Lung (tissue), 12 donors: ENCODE results near the gene GLUL. TPM values are rescaled to one million over a fixed set of nuclear protein-coding genes. Genes with fewer than 3 reads are reported as not detected.

ENCODE experiments used
- ATAC-seq: fragments of 200-7000 bp; cut with Tn5 transposase; one replicate; pipeline ENCODE4 v1.9.1; 2020; ENCODE audit warnings: moderate number of reproducible peaks; ENCODE audit not compliant: insufficient read depth, low FRiP score
- DNase-seq, 3 donors: peaks; one replicate each; pipeline ENCODE4 v3.0.0-alpha.2; 2013 to 2017
- H3K27ac ChIP-seq, 2 donors: one replicate each; pipeline ENCODE4 v1.5.1; 2013; ENCODE audit warnings: mild to moderate bottlenecking in 2 of 2, moderate library complexity in 2 of 2, control low read depth in 1 of 2, inconsistent platforms in 1 of 2, low read depth in 1 of 2, low read length in 1 of 2
- H3K27me3 ChIP-seq, 3 donors: one replicate each; pipeline ENCODE4 v1.5.1; 2013; ENCODE audit warnings: low read length in 2 of 3; ENCODE audit not compliant: control insufficient read depth in 3 of 3, insufficient read depth in 3 of 3
- H3K36me3 ChIP-seq, 4 donors: one replicate each; pipeline ENCODE4 v1.5.1; 2013; ENCODE audit warnings: low read length in 4 of 4, mild to moderate bottlenecking in 1 of 4, moderate library complexity in 1 of 4; ENCODE audit not compliant: control insufficient read depth in 4 of 4, insufficient read depth in 4 of 4
- H3K4me1 ChIP-seq, 5 donors: one replicate each; pipeline ENCODE4 v1.5.1; 2013; ENCODE audit warnings: low read length in 5 of 5, mild to moderate bottlenecking in 2 of 5, moderate library complexity in 1 of 5; ENCODE audit not compliant: control insufficient read depth in 5 of 5, insufficient read depth in 5 of 5
- H3K4me3 ChIP-seq: one replicate; pipeline ENCODE4 v1.5.1; 2013; ENCODE audit warnings: mild to moderate bottlenecking, control low read depth, moderate library complexity
- H3K9ac ChIP-seq, 2 donors: one replicate each; pipeline ENCODE4 v1.5.1; 2013; ENCODE audit warnings: low read length in 2 of 2, control low read depth in 1 of 2; ENCODE audit not compliant: insufficient read depth in 1 of 2
- H3K9me3 ChIP-seq, 4 donors: one replicate each; pipeline ENCODE4 v1.5.1; 2013; ENCODE audit warnings: low read length in 3 of 4, mild to moderate bottlenecking in 1 of 4, moderate library complexity in 1 of 4; ENCODE audit not compliant: control insufficient read depth in 4 of 4, insufficient read depth in 3 of 4
- CTCF ChIP-seq: IDR thresholded peaks from 2 replicates; pipeline ENCODE4 v1.5.1; 2012; ENCODE audit warnings: mild to moderate bottlenecking; ENCODE audit errors: control extremely low read depth, extremely low read depth
- WGBS, 2 donors: extraction: QIAGEN DNeasy Blood & Tissue Kit; methylation state at CpG; one replicate each; pipeline ENCODE4 v1.1.7; 2013; 5-methylcytosine and 5-hydroxymethylcytosine counted together
- polyA plus RNA-seq, 2 donors: library from polyadenylated mRNA; stranded (reverse); fragments of 200-250 nt; gene quantifications; one replicate each; pipeline ENCODE4 v1.2.1, GENCODE V29; 2013
- total RNA-seq, 2 donors: library from RNA; depleted of rRNA in 1 of 2; stranded (reverse); fragments of >200 nt in 1 of 2; gene quantifications; one replicate each; pipeline ENCODE4 v1.2.1, GENCODE V29; 2014 to 2021
- donor health status: control.
- donor health status: control.
- donor health status: Bipolar disorder and iron deficiency.
- donor health status: healthy.
- donor health status: DM: yes; HTN: yes; CAD: no.

Gene GLUL
- total and polyA plus RNA-seq, 4 donors: 209 to 2,889 (median 1,186) TPM

DNA sequence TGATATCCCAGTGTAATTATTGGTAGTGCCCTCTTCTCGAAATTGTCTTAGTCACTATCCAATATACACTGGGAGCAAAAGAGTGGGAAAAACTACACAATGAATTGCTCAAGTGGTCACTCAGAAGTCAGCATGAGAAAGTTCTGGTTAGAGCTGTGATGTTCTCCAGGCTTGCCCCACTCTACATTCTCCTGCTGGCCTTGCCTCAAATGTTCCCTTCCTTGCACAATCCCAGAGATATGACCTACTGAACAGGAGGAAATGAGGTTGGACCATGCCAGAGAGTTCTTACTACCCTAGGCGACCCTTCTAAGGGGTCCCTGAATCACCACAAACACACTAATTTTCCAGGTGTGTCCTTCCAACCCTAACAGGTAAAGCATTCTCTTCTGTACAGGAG, 40.8 kb downstream of the GLUL start:
- DNase-seq: no peak
- no peak for TF ChIP-seq CTCF
- H3K36me3 ChIP-seq: no peaks in the 10 kb centered on the region
- no peaks in the 10 kb centered on the region for H3K27me3 ChIP-seq
- H3K4me1 ChIP-seq: peaks cover 0 to 9% (median 0%) of the 10 kb centered on the region in 5 donors
- no peak overlapping the region for H3K27ac ChIP-seq
- no peaks in the 10 kb centered on the region for H3K9me3 ChIP-seq
- WGBS, 2 donors: 86 to 95% methylated on average over 2 of the region's 2 CpGs
- H3K9ac ChIP-seq: no peak overlapping the region
- H3K4me3 ChIP-seq: no peak overlapping the region
- ATAC-seq: no peak

GRCh38 chr1:182348961-182349747, 42.4 kb downstream of the GLUL start:
- Histone ChIP-seq H3K9ac (no peak overlapping the region), H3K27me3 (no peaks in the 10 kb centered on the region), H3K9me3 (no peaks in the 10 kb centered on the region), H3K27ac (peak overlapping the region in 1 of 2 donors; percentile 91), H3K36me3 (no peaks in the 10 kb centered on the region), H3K4me3 (no peak overlapping the region), H3K4me1 (peaks cover 0 to 9% (median 0%) of the 10 kb centered on the region in 5 donors)
- 87 to 96% methylated on average over 6 of the region's 6 CpGs for WGBS, 2 donors
- no peak for TF ChIP-seq CTCF
- no peak for ATAC-seq
- DNase-seq: no peak

DNA sequence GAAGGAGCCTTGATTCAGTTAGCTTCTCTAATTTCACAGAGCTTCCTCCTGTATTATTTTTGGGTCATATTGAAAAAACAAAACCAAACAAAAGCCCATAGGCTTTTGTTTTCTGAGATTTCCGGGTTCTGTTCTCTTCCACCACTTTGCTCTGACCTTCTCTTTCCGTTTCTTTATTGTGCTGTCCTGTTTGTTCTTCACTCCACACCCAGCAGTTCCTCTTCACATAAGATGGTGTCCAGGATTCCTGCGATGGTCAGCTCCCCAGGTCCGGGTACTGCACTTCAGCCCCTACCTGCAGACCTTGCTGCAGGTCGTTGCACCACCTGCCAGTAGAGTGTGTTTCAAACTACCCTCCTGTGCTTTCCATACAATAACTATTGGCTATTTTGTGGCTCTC, 44.6 kb downstream of the GLUL start:
- ATAC-seq (no peak), DNase-seq (no peak)
- no peak overlapping the region for H3K27ac ChIP-seq
- H3K9me3 ChIP-seq: no peaks in the 10 kb centered on the region
- H3K9ac ChIP-seq: no peak overlapping the region
- no peaks in the 10 kb centered on the region for H3K27me3 ChIP-seq
- no peak for TF ChIP-seq CTCF
- no peak overlapping the region for H3K4me3 ChIP-seq
- no peaks in the 10 kb centered on the region for H3K36me3 ChIP-seq
- 70 to 75% methylated on average over 5 of the region's 5 CpGs for WGBS, 2 donors
- peaks cover 0 to 9% (median 0%) of the 10 kb centered on the region in 5 donors for H3K4me1 ChIP-seq
